H1 (cell line): ENCODE measurements around the gene GTF2F2. TPM values are rescaled to one million over a fixed set of nuclear protein-coding genes. Genes with fewer than 3 reads are reported as not detected.

Experiments used
- NRF1 ChIP-seq: IDR thresholded peaks from 2 replicates; pipeline ENCODE4 v1.6.1; 2011; ENCODE audit warnings: mild to moderate bottlenecking, low read depth, low read length, improper control_type of control experiment
- POLR2AphosphoS5 ChIP-seq: IDR thresholded peaks from 2 replicates; pipeline ENCODE4 v1.6.1; 2011; ENCODE audit warnings: low read depth, low read length
- RBBP5 ChIP-seq: IDR thresholded peaks from 2 replicates; pipeline ENCODE4 v1.7.1; 2012; ENCODE audit warnings: low read depth, mild to moderate bottlenecking, inconsistent platforms, low read length, moderate library complexity, borderline replicate concordance
- polyA plus RNA-seq, 7 experiments: library from polyadenylated mRNA; depleted of rRNA in 3 of 7; stranded (reverse) in 5 of 7; unstranded in 2 of 7; fragments of >200 nt in 5 of 7; fragments of 200-250 nt in 2 of 7; gene quantifications; 1 replicate in 5 of 7; 2 replicates in 1 of 7; 4 replicates in 1 of 7; pipeline versions ENCODE4 v1.2.1 to v1.2.3, GENCODE V29; 2011 to 2013; ENCODE audit warnings: missing spikeins in 2 of 7, mixed read lengths in 2 of 7
- total RNA-seq: library from RNA; stranded (reverse); fragmentation: NEBNext Ultra II Directional; extraction: Animal tissue kit (Norgen Biotek cat#: 25700); gene quantifications from 2 replicates; pipeline ENCODE4 v1.2.1, GENCODE V29; 2021

GTF2F2 gene
- total and polyA plus RNA-seq, 2 of the 8 experiments (the other 6 are each of a cell fraction or from before 2014, with no cell fraction given), result 10.8 to 31.1 TPM

DNA sequence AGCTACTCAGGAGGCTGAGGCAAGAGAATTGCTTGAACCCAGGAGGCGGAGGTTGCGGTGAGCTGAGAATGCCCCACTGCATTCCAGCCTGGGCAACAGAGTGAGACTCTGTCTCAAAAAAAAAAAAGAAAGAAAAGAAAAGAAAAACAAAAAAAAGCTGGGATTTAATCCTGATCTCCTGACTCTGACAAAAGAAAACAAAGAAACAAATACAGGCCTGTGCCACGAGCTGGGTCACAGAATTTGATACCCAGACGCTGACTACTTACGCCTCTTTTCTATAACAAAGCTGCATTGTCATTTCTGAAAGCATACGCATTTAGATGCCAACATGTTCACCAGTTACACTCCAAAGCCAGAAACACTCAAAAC, 18.2 kb upstream of the GTF2F2 start (continued):
- TF ChIP-seq RBBP5 (no peak), NRF1 (no peak), POLR2AphosphoS5 (no peak)
